Measurements from ENCODE around the gene UNC93A.
"Not testable (repeated sequence)": the region's sequence is repeated elsewhere in the genome, so short reads cannot be mapped to it uniquely, and the experiment has no call there.

UNC93A gene

DNA sequence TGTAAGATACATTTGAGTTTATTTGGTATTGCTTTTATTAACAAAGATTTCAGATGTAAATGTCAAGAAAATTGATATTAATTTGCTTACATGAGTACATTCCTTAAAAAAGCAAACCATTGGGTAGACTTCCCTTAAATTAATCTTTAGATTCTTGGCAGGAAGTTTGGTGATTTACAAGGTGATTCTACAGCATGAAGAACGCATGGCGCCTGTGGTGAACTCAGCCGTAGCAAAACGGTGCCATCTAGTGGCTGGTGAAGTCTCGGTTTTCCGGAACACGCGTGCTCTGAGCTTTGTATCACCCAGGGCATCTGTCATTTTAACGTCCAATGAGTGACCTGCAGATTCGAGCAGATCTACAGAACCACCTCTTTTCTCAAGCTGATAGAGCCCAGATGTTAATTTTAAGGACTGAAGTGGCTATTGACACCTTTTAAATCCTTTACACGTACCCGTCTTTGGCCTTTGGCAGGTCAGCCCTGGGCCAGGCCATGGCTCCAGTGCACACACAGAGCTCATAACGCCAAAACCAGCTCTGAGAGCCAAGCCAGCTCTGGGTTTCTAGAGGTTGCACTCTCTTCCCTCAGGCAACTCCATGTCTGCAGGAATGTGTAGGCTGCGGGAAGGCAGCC, 2.4 kb upstream of the UNC93A start:
- H3K36me3 ChIP-seq; H3K9me3 ChIP-seq; H3K27ac ChIP-seq; H3K4me3 ChIP-seq (ENCODE audit: low read depth in 1 of 2, low read length in 1 of 2); H3K4me1 ChIP-seq (ENCODE audit: control insufficient read depth in 1 of 2, insufficient read depth in 1 of 2, low read depth in 1 of 2, low read length in 1 of 2): not testable (repeated sequence)
- TF ChIP-seq CTCF (IDR thresholded peaks at IDR 0.05): peak; percentile 13
- peaks cover 12% of the 10 kb centered on the region for H3K27me3 ChIP-seq

DNA sequence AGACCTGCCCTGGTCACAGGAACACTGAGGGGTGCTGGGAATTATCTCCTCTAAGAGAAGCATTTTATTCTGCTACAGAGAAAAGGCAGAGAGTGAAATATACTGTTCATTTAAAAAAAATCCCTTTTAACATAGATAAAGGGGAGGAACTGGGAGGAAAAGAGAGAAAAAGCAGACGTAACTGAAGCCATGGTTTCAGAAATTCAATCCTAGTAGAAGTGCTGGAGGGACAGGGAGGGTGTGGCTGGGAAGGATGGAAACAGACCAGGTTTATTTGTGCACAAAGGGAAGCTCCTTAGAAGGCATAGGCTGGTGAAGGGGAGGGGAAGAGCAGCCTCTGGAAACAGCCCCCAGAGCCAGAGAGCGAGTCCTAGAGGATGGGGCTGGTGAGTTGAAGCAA, 1.8 kb upstream of the UNC93A start:
- H3K27ac ChIP-seq; H3K36me3 ChIP-seq; H3K4me1 ChIP-seq (ENCODE audit: control insufficient read depth in 1 of 2, insufficient read depth in 1 of 2, low read depth in 1 of 2, low read length in 1 of 2); H3K9me3 ChIP-seq; H3K4me3 ChIP-seq (ENCODE audit: low read depth in 1 of 2, low read length in 1 of 2): not testable (repeated sequence)
- peaks cover 12% of the 10 kb centered on the region for H3K27me3 ChIP-seq

DNA sequence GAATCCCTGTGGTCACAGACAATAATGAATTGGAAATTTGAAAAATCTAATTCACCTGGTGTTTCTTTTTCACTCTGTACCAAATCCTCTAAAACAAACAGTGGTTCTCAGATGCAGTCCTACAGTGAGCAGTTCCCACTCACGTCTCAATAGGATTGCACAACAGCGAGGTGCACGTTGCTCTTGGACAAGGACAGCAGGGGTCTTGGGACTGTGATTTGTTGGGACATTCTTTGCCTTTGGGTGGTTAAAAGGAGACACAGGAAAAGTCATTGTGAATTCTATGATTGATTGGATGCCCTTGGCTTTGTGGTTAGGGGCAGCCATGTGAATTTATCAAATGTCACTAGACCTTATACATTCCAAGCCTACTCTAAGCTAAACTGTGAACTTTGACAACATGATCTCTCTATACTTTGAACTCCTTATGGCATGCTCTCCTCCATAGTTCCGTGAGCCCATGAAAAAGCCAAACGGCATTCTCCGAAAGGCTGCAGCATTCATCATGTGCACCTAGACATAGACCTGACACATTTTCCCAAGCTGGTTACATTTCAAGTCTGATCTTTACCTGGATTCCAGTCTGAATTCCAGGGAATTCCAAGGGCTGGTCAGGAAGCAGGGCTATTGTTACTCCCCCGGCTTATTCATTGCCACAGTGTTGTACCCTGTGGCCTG, 647 bp downstream of the UNC93A start:
- Histone ChIP-seq H3K4me3 (ENCODE audit: low read depth in 1 of 2, low read length in 1 of 2) (no peak overlapping the region), H3K27me3 (peaks cover 12% of the 10 kb centered on the region), H3K27ac (no peak overlapping the region), H3K4me1 (ENCODE audit: control insufficient read depth in 1 of 2, insufficient read depth in 1 of 2, low read depth in 1 of 2, low read length in 1 of 2) (no peaks in the 10 kb centered on the region), H3K36me3 (no peaks in the 10 kb centered on the region), H3K9me3 (no peaks in the 10 kb centered on the region)
- no peak for TF ChIP-seq CTCF (IDR thresholded peaks at IDR 0.05)

DNA sequence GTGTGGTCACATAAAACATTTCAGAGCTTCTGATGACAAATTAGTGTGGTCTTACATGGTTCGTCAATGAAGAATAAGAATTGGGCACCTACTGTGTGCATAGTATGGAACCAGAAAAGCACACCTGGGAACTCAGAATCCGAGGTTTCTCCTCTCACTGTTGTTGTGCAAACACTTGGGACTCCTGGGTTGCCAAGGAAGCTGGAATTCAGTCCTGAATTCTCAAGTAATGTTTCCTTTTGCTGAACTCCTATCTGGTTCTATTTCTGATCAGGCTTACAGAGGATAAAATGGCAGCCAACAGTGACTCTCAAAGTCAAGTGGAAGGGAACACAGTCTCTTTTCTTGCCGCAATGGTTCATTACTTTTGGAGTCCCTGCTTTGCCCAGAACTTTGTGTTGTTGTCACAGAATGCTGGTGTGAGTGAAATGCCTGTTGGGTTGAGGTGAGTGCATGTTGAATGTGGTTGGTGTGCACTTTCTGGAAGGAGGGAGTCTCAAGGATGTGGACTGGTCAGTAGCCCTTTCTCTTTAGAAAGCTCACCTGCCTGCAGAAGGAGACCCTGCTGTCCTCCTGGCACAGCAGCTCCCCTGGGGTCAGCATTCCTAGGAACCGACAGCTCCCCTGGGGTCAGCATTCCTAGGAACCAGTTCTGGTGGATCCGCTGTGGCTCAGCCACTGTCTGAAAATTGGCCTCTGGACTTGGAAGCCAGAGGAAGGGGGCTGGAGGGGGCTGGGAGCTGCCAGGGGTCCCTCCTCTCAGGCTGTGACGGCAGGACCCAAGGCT, 1.4 kb downstream of the UNC93A start:
- H3K36me3 ChIP-seq: no peaks in the 10 kb centered on the region
- H3K9me3 ChIP-seq: no peaks in the 10 kb centered on the region
- peaks cover 12% of the 10 kb centered on the region for H3K27me3 ChIP-seq
- no peak overlapping the region for H3K27ac ChIP-seq
- no peaks in the 10 kb centered on the region for H3K4me1 ChIP-seq (ENCODE audit: control insufficient read depth in 1 of 2, insufficient read depth in 1 of 2, low read depth in 1 of 2, low read length in 1 of 2)
- H3K4me3 ChIP-seq (ENCODE audit: low read depth in 1 of 2, low read length in 1 of 2): no peak overlapping the region
- TF ChIP-seq CTCF (IDR thresholded peaks at IDR 0.05): no peak

GRCh38 chr6:167293088-167293589, 2.0 kb downstream of the UNC93A start:
- Histone ChIP-seq H3K27ac (no peak overlapping the region), H3K9me3 (no peaks in the 10 kb centered on the region), H3K4me3 (ENCODE audit: low read depth in 1 of 2, low read length in 1 of 2) (no peak overlapping the region), H3K27me3 (peaks cover 12% of the 10 kb centered on the region), H3K4me1 (ENCODE audit: control insufficient read depth in 1 of 2, insufficient read depth in 1 of 2, low read depth in 1 of 2, low read length in 1 of 2) (no peaks in the 10 kb centered on the region), H3K36me3 (no peaks in the 10 kb centered on the region)
- no peak for TF ChIP-seq CTCF (IDR thresholded peaks at IDR 0.05)
